Measurements from ENCODE around the gene RIOX2.

DNA sequence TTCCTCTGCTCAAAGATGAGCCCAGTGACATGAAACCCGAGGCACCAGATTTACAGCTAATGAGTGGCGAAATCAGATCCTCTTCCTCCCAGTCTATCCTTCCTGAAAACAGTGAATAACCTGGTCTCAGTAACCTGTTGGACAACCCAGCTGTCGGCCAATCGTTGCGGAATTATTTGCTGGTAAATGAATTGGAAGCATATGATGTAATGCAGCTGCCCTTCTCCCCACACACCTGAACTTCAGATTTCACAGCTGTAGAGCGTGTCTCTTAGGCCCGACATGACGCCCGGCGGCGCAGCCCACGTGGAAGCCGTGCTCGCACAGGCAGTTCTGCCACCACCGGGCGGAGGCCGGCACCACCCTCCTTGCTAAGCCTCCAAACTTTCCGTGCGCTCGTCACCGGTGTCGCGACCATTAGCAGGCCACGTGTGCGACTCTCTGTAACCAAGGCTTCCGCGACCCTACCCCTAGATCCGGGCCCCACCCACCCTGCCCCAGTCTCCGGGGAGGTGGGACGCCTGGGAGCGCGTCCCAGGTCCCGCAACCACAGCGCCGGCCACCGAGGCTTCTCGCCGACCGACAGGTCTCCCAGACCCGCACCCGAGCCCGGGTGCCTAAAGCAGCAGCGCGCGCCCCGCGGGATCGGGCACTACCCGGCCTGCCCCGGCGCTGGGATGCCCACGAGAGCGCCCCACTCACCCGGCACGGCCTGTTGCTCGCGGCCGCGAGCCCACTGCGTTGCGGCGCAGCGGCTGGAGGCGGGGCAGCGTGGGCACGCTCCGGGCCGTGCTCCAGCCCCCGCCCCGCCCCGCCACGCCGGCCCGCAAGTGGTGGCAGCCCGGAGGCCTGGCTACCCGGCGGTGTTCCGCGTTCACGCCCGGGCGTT is at the start of gene RIOX2:
- TF ChIP-seq, protein P1, sequence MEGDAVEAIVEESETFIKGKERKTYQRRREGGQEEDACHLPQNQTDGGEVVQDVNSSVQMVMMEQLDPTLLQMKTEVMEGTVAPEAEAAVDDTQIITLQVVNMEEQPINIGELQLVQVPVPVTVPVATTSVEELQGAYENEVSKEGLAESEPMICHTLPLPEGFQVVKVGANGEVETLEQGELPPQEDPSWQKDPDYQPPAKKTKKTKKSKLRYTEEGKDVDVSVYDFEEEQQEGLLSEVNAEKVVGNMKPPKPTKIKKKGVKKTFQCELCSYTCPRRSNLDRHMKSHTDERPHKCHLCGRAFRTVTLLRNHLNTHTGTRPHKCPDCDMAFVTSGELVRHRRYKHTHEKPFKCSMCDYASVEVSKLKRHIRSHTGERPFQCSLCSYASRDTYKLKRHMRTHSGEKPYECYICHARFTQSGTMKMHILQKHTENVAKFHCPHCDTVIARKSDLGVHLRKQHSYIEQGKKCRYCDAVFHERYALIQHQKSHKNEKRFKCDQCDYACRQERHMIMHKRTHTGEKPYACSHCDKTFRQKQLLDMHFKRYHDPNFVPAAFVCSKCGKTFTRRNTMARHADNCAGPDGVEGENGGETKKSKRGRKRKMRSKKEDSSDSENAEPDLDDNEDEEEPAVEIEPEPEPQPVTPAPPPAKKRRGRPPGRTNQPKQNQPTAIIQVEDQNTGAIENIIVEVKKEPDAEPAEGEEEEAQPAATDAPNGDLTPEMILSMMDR (IDR thresholded peaks at IDR 0.05), result peak in 2 of 3 experiments; percentile 11 to 16
- TF ChIP-seq POLR2A (IDR thresholded peaks at IDR 0.05; ENCODE audit: low read depth), result peak; percentile 56
- no peak for TF ChIP-seq EP300 (IDR thresholded peaks at IDR 0.05)
- TF ChIP-seq POLR2AphosphoS5 (IDR thresholded peaks at IDR 0.05), result peak; percentile 48 to 68

Data from esophagus muscularis mucosa (tissue), 4 donors.